Endometrium (tissue), 2 donors: ENCODE results near the gene DOCK3.
"Not testable (repeated sequence)": the region's sequence is repeated elsewhere in the genome, so short reads cannot be mapped to it uniquely, and the experiment has no call there.

Experiments used
- FAIRE-seq: peaks from 2 replicates; lab custom pipeline; 2012; peaks lifted over from hg19 to GRCh38; lab: Jason Lieb, UNC
- donor health status: control.
- donor health status: control.

The DOCK3 gene

GRCh38 chr3:51307945-51308607, 633.3 kb downstream of the DOCK3 start:
- not testable (repeated sequence) for FAIRE-seq

- FAIRE-seq: no peak
These were observed 636.3 kb downstream of the DOCK3 start for GRCh38 chr3:51311055-51311454.

DNA sequence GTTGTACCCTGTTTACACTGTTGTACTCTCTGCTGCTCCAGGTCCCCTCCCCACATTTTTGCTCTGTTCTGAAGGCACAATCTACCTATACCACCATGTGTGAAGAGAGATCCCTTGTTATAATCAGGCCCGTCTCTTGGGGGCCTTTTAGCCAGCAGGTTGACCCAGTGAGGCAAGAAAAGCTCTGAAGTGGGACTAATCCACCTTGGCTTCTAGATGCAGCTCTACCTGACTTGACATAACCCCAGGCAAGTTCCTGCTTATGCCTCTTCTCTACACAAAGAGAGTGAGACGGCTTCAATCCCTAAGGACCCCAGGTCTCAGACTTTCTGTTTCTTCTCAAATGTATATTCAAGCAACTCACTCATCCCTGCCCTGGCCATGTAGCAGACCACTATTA, 653.5 kb downstream of the DOCK3 start:
- no peak for FAIRE-seq

DNA sequence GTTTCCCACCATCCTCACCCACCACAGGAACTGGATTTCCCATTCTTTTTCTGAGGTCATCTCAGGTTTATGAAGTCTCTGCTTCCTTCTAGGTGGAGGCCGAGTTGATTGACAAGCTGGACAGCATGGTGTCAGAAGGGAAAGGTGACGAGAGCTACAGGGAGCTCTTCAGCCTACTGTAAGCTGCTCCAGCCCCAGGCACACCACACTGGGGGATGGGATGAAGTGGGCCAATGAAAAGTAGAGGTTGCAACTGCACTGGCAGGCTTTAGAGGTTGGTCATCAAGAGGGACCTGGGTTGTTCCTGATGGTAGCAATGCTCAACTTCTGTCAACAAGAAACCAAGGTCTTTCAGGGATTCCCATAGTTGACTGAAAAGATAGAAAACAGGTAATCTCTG, 655.3 kb downstream of the DOCK3 start:
- no peak for FAIRE-seq

DNA sequence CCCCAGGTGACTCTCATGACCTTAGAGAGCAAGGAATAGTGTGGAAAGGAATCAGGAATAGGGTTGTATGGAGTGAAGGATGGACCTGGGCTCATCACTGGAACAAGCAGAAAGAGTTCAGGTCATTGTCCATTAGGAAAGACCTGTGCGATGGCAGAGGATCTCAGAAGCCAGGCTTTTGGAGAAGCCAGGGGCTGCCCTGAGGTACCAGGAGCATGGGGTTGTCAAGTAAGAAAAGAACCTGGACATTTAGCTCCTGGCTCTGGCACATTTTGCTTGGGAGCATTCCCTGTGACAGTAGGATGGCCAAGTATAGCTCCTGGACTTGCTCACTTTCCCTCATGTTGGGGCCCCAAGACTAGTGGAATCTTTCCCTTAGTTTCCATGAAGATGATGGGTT, 657.4 kb downstream of the DOCK3 start:
- no peak for FAIRE-seq

- no peak for FAIRE-seq
These were observed 658.3 kb downstream of the DOCK3 start for GRCh38 chr3:51333021-51333420.

- no peak for FAIRE-seq
These were observed 661.5 kb downstream of the DOCK3 start for GRCh38 chr3:51336261-51336660.

DNA sequence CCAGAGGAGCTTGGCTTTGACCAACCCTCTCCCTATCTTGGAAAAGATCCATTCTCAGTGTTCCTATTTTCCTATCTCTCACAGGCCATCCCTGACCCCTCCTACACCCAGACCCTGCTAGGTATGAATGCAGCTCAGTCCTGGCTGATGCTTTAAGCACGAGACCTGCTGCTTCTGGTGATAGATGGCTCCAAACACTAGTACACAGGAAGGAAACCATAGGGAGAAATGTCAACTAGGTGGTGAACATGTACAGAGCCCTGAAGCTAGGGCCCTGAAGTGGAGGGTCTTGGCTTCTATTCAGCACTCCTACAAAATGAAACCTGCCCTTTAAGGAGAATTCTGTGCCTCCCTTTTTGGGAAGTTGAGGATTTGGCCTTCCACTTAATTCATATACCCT, 662.9 kb downstream of the DOCK3 start:
- FAIRE-seq: no peak

DNA sequence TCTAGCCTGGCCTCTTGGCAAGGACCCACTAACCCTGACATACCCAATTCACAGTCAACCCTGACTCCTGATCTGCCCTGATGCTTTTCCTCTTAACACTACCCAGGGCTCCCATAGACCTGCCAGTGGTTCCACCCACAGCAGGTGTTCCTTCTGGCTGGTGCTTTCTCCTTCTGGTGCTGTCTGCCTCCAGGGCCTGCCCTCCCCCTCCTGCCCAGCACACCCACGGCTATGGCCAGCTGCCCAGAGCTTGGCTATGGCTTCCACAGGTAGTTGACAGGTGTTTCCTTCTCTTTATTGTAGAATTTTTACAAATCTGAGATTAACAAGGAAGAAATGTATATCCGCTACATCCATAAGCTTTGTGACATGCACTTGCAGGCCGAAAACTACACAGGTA, 663.9 kb downstream of the DOCK3 start:
- FAIRE-seq: no peak

- no peak for FAIRE-seq
These were observed 665.5 kb downstream of the DOCK3 start for GRCh38 chr3:51340013-51340829.

GRCh38 chr3:51340989-51341636, 666.4 kb downstream of the DOCK3 start:
- FAIRE-seq: no peak

DNA sequence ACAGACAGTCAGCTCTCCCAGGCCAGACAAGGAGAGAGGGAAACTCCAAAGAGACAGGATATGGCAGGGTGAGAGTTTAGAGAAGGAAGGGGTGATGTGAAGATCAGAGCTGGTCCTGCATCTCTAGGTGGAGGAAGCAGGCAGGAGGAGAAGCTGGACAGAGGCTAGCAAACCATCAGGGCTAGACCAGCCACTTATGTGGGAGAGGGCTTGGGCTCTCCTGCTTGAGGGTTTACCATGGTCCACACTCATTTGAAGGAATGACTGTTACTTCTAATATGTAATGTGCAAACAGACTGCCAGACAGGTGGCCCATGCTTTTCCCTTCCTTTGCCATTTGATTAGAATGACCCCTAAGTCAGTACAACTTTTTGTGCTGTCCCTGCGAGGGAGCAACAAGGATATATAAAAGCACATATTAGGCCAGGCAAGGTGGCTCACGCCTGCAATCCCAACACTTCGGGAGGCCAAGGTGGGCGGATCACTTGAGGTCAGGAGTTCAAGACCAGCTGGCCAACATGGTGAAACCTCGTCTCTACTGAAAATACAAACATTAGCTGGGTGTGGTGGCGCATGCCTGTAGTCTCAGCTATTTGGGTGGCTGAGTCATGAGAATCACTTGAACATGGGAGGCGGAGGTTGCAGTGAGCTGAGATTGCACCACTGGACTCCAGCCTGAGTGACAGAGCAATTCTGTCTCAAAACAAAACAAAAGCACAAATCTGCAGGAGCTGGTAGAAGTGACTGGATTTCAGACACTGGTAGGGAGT, 669.4 kb downstream of the DOCK3 start:
- no peak for FAIRE-seq

DNA sequence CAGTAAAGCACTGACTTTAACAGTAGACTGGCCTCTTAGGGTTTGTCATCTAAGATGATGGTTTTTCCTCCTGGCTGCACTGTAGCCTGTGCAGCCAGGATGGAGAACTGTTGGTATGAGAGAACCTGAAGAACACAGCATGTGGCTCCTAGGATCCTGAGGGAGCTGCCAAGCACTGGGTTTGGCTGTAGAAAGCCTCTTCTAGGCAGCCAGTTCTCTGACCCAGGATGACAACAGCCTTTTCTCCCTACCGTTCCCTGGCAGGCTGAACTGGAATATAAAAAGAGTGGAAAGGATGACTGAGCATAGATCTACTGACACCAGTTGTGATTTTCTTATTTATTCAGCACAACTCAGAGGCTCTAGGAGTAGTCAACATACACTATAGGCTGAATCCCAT, 676.0 kb downstream of the DOCK3 start:
- FAIRE-seq: no peak

- no peak for FAIRE-seq
These were observed 678.4 kb downstream of the DOCK3 start for GRCh38 chr3:51353131-51353530.

DNA sequence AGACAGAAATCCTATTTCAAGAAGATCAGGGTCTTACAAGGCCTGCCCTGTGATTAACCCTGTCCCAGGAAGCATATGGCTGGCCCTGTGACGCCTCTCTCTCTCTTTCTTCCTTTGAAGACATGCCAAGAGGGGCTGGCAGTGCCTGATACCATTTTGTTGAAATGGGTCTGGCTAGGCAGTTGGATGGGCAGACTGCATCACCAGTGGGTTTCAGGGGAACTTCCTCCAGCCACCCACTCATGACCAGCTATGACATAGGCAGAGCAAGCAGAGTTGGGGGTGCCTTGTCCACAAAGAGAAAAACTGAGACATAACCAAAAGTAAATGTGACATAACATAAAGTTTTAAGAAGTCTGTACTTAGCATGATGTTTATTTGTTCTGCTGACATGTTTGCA, 679.0 kb downstream of the DOCK3 start:
- FAIRE-seq: no peak

- FAIRE-seq: no peak
These were observed 679.4 kb downstream of the DOCK3 start for GRCh38 chr3:51354172-51354571.

GRCh38 chr3:51354731-51355615, 680.2 kb downstream of the DOCK3 start:
- no peak for FAIRE-seq

DNA sequence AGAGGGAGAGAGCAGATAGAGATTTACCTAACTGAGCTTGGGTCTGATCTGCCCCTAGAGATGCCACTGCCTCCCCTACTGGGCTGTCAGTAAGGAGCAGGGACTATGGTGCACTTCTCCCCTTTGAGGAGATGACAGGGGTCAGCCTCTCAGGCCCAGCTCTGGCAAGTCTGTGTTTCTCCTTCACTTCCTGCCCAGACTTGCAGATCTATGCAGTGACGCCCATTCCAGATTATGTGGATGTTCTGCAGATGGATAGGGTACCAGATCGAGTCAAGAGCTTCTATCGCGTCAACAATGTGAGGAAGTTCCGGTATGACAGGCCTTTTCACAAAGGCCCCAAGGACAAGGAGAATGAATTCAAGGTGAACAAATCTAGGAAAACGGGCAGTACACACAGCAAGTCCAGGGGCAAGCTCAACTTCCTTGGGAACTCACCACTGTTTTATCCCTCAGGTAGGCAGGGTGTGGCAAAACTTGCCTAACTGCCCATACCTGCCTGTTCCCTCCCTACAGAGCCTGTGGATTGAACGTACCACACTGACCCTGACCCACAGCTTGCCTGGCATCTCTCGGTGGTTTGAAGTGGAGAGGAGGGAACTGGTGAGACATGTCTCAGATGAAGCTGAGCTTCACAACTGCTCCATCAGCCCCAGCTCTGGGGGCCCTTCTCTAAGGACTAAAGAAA, 681.3 kb downstream of the DOCK3 start:
- FAIRE-seq: no peak

- FAIRE-seq: no peak
These were observed 683.1 kb downstream of the DOCK3 start for GRCh38 chr3:51357856-51358255.

GRCh38 chr3:51358981-51359380, 684.3 kb downstream of the DOCK3 start:
- FAIRE-seq: no peak

DNA sequence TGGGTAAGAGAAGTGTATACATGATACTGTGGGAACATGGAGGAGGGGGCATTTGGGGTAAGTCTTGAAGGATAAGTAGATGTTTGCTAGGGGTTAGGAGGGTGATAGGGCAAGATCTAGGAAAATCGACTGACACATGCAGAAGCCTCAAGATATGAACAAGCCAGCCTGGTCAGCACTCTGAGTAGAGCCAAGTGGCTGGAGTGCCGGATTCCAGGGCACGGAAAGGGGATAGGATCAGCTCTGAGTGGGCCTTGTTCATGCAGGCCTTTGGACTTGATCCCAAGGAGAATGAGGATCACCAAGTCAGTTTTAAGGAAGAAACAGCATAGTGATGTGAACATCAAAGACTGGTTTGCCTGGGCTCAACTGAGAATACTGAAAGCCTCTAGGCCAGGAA, 686.1 kb downstream of the DOCK3 start:
- FAIRE-seq: no peak
